ENCODE data around the gene PTPRS. TPM values are rescaled to one million over a fixed set of nuclear protein-coding genes. Genes with fewer than 3 reads are reported as not detected.
A peak's percentile ranks its signal among the peaks of the same experiment; 100 is the strongest.

The PTPRS gene
- total and polyA plus RNA-seq, 2 of the 8 experiments (the other 6 are each of a cell fraction or from before 2014, with no cell fraction given) = 96.8 to 223 TPM

GRCh38 chr19:5339950-5340636, 519 bp downstream of the PTPRS start (continued):
- TF ChIP-seq ATF3 (IDR thresholded peaks at IDR 0.05; ENCODE audit: insufficient read depth, low read depth, low read length) = no peak
- TF ChIP-seq TAF1 (IDR thresholded peaks at IDR 0.05; ENCODE audit: low read depth, low read length) = peak; percentile 66
- no peak for TF ChIP-seq TEAD4 (IDR thresholded peaks at IDR 0.05; ENCODE audit: low read depth, low read length)

Data from H1 (cell line).